ENCODE data around the gene CCK.

CCK gene, protein sequence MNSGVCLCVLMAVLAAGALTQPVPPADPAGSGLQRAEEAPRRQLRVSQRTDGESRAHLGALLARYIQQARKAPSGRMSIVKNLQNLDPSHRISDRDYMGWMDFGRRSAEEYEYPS

DNA sequence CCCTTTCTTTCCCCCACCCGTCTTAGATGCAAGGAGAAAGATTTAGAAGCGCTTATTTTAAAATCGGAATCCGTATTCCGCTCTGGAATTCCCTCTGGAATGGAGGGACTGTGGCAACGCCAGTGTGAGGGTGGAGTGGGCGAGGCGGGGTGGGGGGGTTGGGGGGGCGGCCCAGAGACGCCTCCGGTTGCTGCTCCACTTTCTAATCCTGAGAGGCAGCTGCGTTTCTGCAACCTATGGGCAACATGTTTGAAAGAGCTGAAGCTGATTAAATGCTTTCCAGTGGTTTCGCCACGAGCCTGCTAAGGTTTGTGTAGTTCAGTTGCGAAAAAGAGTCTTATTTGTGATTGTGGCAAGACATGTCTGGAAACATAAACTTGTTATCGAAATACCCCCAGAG, at the start of gene CCK:
Gene CCK (minus strand): TSS at position 101 of the 400 bp plus-strand sequence. CDS start 2,555 bp downstream, outside the sequence.
- Histone ChIP-seq H3K27me3 (ENCODE audit: control insufficient read depth, insufficient read depth, low read length) (peaks cover 70% of the 10 kb centered on the region), H3K9me3 (ENCODE audit: control insufficient read depth, low read length) (no peaks in the 10 kb centered on the region), H3K9ac (ENCODE audit: low read length) (no peak within 1 kb of the TSS), H3K36me3 (ENCODE audit: control insufficient read depth, insufficient read depth, low read length) (no peaks in the 10 kb centered on the region), H3K4me1 (ENCODE audit: control insufficient read depth, insufficient read depth, low read length) (peaks cover 27% of the 10 kb centered on the region), H3K4me3 (ENCODE audit: low read length) (no peak within 1 kb of the TSS)

DNA sequence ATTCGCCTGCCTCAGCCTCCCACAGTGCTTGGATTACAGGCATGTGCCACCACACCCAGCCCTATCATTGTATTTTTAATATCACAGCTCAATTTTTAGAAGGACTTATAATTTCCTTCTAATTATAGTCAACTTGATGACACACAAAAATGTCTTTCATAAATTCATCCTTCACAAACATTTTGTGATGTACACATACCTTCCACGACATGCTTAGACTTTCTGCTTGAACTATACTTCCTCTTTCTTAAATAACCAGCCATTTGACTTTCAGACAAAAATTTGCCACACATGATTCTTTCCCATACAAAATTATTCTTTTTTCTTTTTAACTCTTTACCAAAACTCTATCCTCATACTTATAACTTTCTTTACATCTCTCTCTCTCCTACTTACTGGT, 48.4 kb upstream of the CCK start:
- no peak overlapping the region for H3K4me3 ChIP-seq (ENCODE audit: low read length)
- H3K9me3 ChIP-seq (ENCODE audit: control insufficient read depth, low read length) = no peaks in the 10 kb centered on the region
- no peaks in the 10 kb centered on the region for H3K4me1 ChIP-seq (ENCODE audit: control insufficient read depth, insufficient read depth, low read length)
- H3K27me3 ChIP-seq (ENCODE audit: control insufficient read depth, insufficient read depth, low read length) = no peaks in the 10 kb centered on the region
- no peak overlapping the region for H3K9ac ChIP-seq (ENCODE audit: low read length)
- no peaks in the 10 kb centered on the region for H3K36me3 ChIP-seq (ENCODE audit: control insufficient read depth, insufficient read depth, low read length)

DNA sequence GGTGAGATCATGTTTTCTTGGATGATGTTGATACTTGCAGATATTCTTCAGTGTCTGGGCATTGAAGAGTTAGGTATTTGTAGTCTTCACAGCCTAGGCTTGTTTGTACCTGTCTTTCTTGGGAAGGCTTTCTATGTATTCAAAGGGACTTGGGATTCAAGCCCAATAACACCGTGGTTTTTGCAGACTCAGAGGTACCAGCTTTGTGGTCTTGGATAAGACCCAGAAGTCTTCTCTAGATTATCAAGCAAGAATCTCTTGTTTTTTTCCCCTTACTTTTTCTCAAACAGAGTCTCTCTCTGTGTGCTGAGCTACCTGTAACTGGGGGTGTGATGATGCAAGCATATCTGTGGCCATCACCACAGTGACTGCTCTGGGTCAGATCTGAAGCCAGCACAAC, 42.7 kb upstream of the CCK start:
- Histone ChIP-seq H3K4me1 (ENCODE audit: control insufficient read depth, insufficient read depth, low read length) (no peaks in the 10 kb centered on the region), H3K4me3 (ENCODE audit: low read length) (no peak overlapping the region), H3K36me3 (ENCODE audit: control insufficient read depth, insufficient read depth, low read length) (no peaks in the 10 kb centered on the region), H3K27me3 (ENCODE audit: control insufficient read depth, insufficient read depth, low read length) (no peaks in the 10 kb centered on the region), H3K9ac (ENCODE audit: low read length) (no peak overlapping the region), H3K9me3 (ENCODE audit: control insufficient read depth, low read length) (no peaks in the 10 kb centered on the region)

DNA sequence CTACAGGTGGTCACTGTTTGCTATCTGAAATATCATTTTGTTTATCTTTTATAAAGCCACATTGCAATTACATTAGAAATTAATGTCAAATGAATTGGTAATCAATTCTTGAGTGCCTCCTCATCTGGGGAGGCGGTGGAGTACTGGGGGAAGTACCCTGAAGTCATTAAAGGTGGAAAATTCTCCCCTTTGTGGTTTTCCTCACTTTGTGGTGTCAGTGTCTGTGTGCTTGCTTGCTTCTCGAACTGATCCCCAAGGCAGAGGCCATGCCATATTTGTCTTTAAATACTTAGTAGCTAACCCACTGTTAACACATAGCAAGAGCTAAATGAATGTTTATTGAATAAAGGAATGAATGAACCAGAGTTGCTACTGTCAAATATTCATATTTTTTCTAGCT, 40.5 kb upstream of the CCK start:
- no peak overlapping the region for H3K9ac ChIP-seq (ENCODE audit: low read length)
- H3K9me3 ChIP-seq (ENCODE audit: control insufficient read depth, low read length) = no peaks in the 10 kb centered on the region
- H3K4me3 ChIP-seq (ENCODE audit: low read length) = no peak overlapping the region
- H3K4me1 ChIP-seq (ENCODE audit: control insufficient read depth, insufficient read depth, low read length) = no peaks in the 10 kb centered on the region
- no peaks in the 10 kb centered on the region for H3K27me3 ChIP-seq (ENCODE audit: control insufficient read depth, insufficient read depth, low read length)
- no peaks in the 10 kb centered on the region for H3K36me3 ChIP-seq (ENCODE audit: control insufficient read depth, insufficient read depth, low read length)

DNA sequence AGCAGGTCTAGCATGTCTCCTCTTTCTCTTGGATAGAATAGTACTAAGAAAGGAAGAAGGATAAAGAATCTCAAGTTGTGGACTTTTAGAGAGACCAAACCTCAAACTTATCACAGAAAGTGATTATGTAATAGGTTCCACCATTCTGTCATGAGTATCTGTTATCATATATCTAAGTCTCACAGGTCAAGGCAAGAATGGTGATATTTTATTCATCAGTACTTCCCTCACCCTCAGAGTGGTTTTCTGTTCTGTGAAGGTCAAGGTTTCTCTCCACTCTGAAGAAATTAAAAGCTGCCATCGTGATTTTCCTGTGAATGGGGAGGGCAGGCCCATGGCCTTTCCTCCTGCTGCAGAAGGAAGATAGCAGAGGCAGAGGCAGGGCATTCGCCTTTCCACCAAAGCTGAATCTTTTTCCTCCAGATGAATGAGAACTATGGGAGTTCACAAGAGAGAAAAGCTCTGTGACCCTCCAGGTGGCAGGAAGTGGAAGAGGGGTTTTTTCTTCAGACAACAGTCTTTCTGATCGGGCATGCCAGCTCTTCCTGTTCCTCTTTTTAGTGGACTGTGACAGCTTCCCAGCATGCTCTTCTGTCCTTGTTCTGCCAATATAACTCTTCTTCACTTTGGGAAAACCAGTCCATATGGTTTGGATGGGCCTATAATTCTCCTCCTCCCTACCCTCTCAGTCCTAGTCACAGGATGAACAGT, 37.1 kb upstream of the CCK start:
- Histone ChIP-seq H3K9ac (ENCODE audit: low read length) (no peak overlapping the region), H3K36me3 (ENCODE audit: control insufficient read depth, insufficient read depth, low read length) (no peaks in the 10 kb centered on the region), H3K9me3 (ENCODE audit: control insufficient read depth, low read length) (no peaks in the 10 kb centered on the region), H3K27me3 (ENCODE audit: control insufficient read depth, insufficient read depth, low read length) (no peaks in the 10 kb centered on the region), H3K4me3 (ENCODE audit: low read length) (no peak overlapping the region), H3K4me1 (ENCODE audit: control insufficient read depth, insufficient read depth, low read length) (no peaks in the 10 kb centered on the region)

DNA sequence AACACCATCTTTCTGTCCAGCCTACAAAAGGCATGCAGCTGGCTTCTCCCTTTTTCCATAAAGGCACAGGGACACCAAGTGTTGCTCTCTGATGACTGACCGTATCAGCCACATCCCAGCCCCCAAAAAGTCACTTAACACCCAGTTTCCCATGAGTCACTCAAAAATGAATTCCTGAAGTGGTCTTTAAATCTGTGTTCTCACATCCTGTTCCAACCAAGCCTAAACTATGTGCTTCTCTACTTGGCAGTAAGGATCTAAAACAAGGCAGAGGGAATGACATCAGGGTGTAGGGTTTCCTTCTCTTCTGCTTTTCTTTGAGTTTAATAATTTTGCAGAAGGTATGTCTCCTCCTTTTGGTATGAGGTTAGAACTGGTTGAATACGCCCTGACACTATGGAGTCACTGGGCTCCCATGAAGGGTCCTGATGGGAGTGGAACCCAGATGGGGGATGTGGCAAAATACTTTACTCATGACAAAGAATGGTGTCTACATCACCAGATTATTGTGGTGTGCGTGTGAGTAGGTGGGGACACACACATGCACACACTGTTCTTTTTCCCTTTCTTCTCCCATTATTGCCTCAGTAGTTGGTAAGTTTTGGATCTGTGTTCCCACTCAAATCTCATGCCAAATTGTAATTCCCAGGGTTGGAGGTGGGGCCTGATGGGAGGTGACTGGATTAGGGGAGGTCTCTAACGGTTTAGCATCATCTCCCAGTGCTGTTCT, 35.6 kb upstream of the CCK start:
- H3K36me3 ChIP-seq (ENCODE audit: control insufficient read depth, insufficient read depth, low read length) = no peaks in the 10 kb centered on the region
- no peak overlapping the region for H3K9ac ChIP-seq (ENCODE audit: low read length)
- H3K4me3 ChIP-seq (ENCODE audit: low read length) = no peak overlapping the region
- no peaks in the 10 kb centered on the region for H3K9me3 ChIP-seq (ENCODE audit: control insufficient read depth, low read length)
- no peaks in the 10 kb centered on the region for H3K4me1 ChIP-seq (ENCODE audit: control insufficient read depth, insufficient read depth, low read length)
- H3K27me3 ChIP-seq (ENCODE audit: control insufficient read depth, insufficient read depth, low read length) = no peaks in the 10 kb centered on the region

DNA sequence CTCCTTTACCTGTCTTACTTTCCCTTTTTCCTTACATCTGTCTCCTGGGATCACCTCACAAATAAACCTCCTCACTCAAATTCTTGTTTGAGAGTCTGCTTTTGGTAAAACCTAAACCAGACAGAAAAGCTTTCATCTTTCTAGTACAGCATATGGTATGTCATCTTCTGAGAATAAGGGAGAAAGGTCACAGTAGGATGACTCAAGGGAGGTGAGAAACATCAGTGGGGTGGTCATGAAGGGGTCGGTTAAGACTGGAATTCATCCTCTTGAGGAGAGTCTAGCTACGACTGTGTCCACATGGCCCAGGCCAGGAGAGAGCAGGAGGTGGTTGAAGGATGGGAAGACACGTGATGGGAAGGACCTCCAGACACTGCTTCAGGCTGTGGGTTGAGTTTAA, 34.8 kb upstream of the CCK start:
- Histone ChIP-seq H3K27me3 (ENCODE audit: control insufficient read depth, insufficient read depth, low read length) (no peaks in the 10 kb centered on the region), H3K36me3 (ENCODE audit: control insufficient read depth, insufficient read depth, low read length) (no peaks in the 10 kb centered on the region), H3K4me3 (ENCODE audit: low read length) (no peak overlapping the region), H3K9me3 (ENCODE audit: control insufficient read depth, low read length) (no peaks in the 10 kb centered on the region), H3K9ac (ENCODE audit: low read length) (no peak overlapping the region), H3K4me1 (ENCODE audit: control insufficient read depth, insufficient read depth, low read length) (no peaks in the 10 kb centered on the region)

DNA sequence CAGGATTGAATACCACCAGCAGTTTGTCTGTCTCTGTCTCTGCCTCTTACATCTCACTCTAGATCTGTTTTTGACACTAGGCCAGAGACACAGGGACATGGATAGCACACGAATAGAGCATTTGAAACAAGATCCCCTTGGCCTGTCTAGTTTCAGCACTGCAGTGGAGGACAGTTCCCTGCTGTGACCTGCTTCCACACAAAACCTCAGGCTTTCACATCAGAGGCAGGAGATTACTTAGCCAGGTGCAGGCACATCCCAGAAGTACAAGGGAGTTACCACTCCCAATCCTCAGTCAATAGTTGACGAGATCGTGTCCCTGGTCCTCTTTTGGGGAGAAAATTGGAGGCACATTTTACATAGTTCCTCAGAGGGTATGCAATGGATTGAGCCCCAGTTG, 34.0 kb upstream of the CCK start:
- H3K4me1 ChIP-seq (ENCODE audit: control insufficient read depth, insufficient read depth, low read length) = no peaks in the 10 kb centered on the region
- no peaks in the 10 kb centered on the region for H3K27me3 ChIP-seq (ENCODE audit: control insufficient read depth, insufficient read depth, low read length)
- H3K9ac ChIP-seq (ENCODE audit: low read length) = no peak overlapping the region
- no peak overlapping the region for H3K4me3 ChIP-seq (ENCODE audit: low read length)
- H3K36me3 ChIP-seq (ENCODE audit: control insufficient read depth, insufficient read depth, low read length) = no peaks in the 10 kb centered on the region
- H3K9me3 ChIP-seq (ENCODE audit: control insufficient read depth, low read length) = no peaks in the 10 kb centered on the region

DNA sequence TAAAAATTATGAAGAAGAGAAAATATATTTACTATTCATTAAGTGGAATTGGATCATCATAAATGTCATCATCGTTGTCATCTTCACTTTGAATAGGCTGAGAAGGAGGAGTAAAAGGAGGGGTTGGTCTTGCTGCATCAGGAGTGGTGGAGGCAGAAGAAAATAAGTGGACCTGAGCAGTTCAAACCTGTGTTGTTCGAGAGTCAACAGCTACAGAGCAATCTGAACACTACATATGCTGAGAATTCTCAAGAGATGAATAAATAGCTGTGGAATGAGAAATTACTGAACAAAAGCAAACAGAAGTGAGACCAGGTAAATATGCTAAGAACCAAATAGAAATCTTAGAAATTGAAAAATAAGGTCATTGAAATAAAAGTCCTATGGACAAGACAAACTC, 32.3 kb upstream of the CCK start:
- H3K4me3 ChIP-seq (ENCODE audit: low read length) = no peak overlapping the region
- H3K9ac ChIP-seq (ENCODE audit: low read length) = no peak overlapping the region
- H3K27me3 ChIP-seq (ENCODE audit: control insufficient read depth, insufficient read depth, low read length) = no peaks in the 10 kb centered on the region
- H3K9me3 ChIP-seq (ENCODE audit: control insufficient read depth, low read length) = no peaks in the 10 kb centered on the region
- no peaks in the 10 kb centered on the region for H3K36me3 ChIP-seq (ENCODE audit: control insufficient read depth, insufficient read depth, low read length)
- H3K4me1 ChIP-seq (ENCODE audit: control insufficient read depth, insufficient read depth, low read length) = no peaks in the 10 kb centered on the region

DNA sequence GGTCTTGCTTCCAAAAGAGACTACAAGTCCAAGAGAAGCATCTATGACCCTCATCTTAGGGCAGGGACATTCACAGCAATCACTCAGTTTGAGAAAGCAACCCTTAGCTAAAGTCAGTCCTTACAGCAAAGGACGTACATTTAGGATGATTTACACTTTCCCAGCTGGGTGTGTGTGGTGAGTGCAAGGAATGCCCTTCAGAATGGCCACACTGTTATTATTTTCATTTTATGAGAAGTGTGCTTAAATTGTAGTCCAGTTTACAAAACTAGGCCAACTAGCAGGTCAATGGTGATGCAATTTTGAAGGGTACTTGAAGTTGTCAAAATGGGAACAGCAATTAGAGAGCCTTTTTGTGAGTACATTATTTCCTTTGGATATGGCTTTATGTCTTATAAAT, 26.0 kb upstream of the CCK start:
- Histone ChIP-seq H3K36me3 (ENCODE audit: control insufficient read depth, insufficient read depth, low read length) (no peaks in the 10 kb centered on the region), H3K9ac (ENCODE audit: low read length) (no peak overlapping the region), H3K9me3 (ENCODE audit: control insufficient read depth, low read length) (no peaks in the 10 kb centered on the region), H3K27me3 (ENCODE audit: control insufficient read depth, insufficient read depth, low read length) (no peaks in the 10 kb centered on the region), H3K4me1 (ENCODE audit: control insufficient read depth, insufficient read depth, low read length) (peaks cover 12% of the 10 kb centered on the region), H3K4me3 (ENCODE audit: low read length) (no peak overlapping the region)

DNA sequence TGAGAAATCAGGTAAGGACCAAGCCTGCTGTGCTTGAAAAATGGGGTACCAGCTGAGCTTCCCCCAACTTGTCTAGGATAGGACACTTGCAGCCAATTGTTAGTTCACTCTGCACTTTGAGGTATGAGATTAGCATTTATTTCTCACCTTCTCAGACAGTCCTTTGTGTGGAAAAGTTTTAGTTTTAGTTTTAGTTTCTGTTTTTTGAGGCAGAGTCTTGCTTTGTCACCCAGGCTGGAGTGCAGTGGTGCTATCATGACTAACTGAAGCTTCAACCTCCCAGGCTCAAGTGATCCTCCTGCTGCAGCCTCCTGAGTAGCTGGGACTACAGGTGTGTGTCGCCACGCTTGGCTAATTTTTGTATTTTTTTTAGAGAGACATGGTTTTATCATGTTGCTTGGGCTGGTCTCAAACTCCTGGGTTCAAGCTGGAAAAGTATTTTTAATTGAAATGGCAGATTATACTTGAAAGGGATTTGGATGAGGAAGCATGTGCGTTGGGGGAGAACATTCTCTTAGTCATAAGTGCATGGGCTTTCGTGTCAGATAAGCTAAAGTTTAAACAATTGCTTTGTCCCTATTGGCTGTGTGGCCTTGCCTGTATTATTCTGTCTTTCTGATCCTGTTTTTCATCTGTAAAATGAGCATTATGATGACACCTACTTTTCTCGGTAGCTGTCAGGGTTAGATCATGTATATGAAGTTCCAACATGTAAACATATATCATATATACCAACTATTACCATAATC, 25.2 kb upstream of the CCK start:
- Histone ChIP-seq H3K4me1 (ENCODE audit: control insufficient read depth, insufficient read depth, low read length) (peaks cover 12% of the 10 kb centered on the region), H3K4me3 (ENCODE audit: low read length) (no peak overlapping the region), H3K36me3 (ENCODE audit: control insufficient read depth, insufficient read depth, low read length) (no peaks in the 10 kb centered on the region), H3K9me3 (ENCODE audit: control insufficient read depth, low read length) (no peaks in the 10 kb centered on the region), H3K27me3 (ENCODE audit: control insufficient read depth, insufficient read depth, low read length) (no peaks in the 10 kb centered on the region), H3K9ac (ENCODE audit: low read length) (no peak overlapping the region)

DNA sequence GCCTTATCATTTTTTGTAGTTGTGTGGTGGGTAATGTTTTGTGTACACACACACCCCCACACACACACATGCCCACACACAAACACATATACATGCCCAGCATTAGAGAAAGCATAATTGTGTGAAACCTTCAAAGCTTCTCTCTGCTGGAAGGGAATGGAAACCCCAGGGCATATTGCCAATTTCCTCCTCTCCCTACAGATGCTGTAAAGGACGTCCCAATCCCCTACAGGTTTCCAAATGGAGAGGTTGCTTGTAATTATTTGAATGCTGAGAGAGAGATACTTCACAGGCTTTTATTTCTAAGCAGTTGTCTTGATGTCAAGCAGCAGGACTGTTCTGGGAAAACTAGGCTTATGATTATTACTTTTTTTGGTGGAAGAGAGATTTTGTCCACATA, 23.0 kb upstream of the CCK start:
- Histone ChIP-seq H3K4me1 (ENCODE audit: control insufficient read depth, insufficient read depth, low read length) (peaks cover 12% of the 10 kb centered on the region), H3K36me3 (ENCODE audit: control insufficient read depth, insufficient read depth, low read length) (no peaks in the 10 kb centered on the region), H3K4me3 (ENCODE audit: low read length) (no peak overlapping the region), H3K9ac (ENCODE audit: low read length) (no peak overlapping the region), H3K27me3 (ENCODE audit: control insufficient read depth, insufficient read depth, low read length) (no peaks in the 10 kb centered on the region), H3K9me3 (ENCODE audit: control insufficient read depth, low read length) (no peaks in the 10 kb centered on the region)

Measured in mucosa of stomach (tissue), 1 donor.